Activated naive CD4-positive, alpha-beta T cell treated with anti-CD3 and anti-CD28 coated beads for 36 hours (primary cell): ENCODE measurements around the gene TUBB2B. TPM values are rescaled to one million over a fixed set of nuclear protein-coding genes. Genes with fewer than 3 reads are reported as not detected.

Experiments used
- CTCF ChIA-PET: fragments of 350-600 bp; sonication (Branson Sonifier 250); formaldehyde crosslinking; loops from one replicate; lab custom pipeline; 2021; ENCODE audit warnings: antibody characterized with exemption; lab: Charles Lee
- DNase-seq: peaks from one replicate; pipeline ENCODE4 v3.0.0-alpha.2; 2020
- H3K27ac Mint-ChIP-seq: one replicate; pipeline ENCODE4 v1.8.0; 2021; ENCODE audit warnings: mild to moderate bottlenecking, mixed read lengths
- H3K27me3 Mint-ChIP-seq: one replicate; pipeline ENCODE4 v1.8.0; 2021; ENCODE audit warnings: low read depth, mixed read lengths
- H3K36me3 Mint-ChIP-seq: one replicate; pipeline ENCODE4 v1.8.0; 2021; ENCODE audit warnings: low read depth, mixed read lengths
- H3K4me1 Mint-ChIP-seq: one replicate; pipeline ENCODE4 v1.8.0; 2021; ENCODE audit warnings: low read depth, mixed read lengths
- H3K4me3 Mint-ChIP-seq: one replicate; pipeline ENCODE4 v1.8.0; 2021; ENCODE audit warnings: mild to moderate bottlenecking, moderate library complexity, mixed read lengths
- H3K9me3 Mint-ChIP-seq: one replicate; pipeline ENCODE4 v1.8.0; 2021; ENCODE audit warnings: mixed read lengths
- intact Hi-C: fragments of 100-400 bp; cut with micrococcal nuclease; formaldehyde crosslinking; loops from one replicate; pipeline ENCODE4 v1.15.1; 2023
- total RNA-seq, 2 experiments: library from RNA; stranded (reverse); gene quantifications; one replicate each; pipeline ENCODE4 v1.2.3, GENCODE V29; 2021

Gene TUBB2B
- total RNA-seq, 2 experiments from 2014 or later, result 0.12 TPM; not detected in 1

- Mint-ChIP-seq H3K36me3 (peaks cover 27% of the 10 kb centered on the region), H3K4me3 (no peak overlapping the region), H3K27ac (no peak overlapping the region), H3K27me3 (no peaks in the 10 kb centered on the region), H3K9me3 (no peaks in the 10 kb centered on the region), H3K4me1 (peaks cover 41% of the 10 kb centered on the region)
- intact Hi-C loops, result no loop called here
- CTCF ChIA-PET, result interaction anchor here (1.3 to 1.8 kb wide), 2 partner anchors 14 kb away, joined by 3 to 8 read pairs; no protein-coding TSS in a partner anchor
- DNase-seq, result no peak
Measured at GRCh38 chr6:3266170-3266569, 38.7 kb upstream of the TUBB2B start.

GRCh38 chr6:3265671-3266070, 38.2 kb upstream of the TUBB2B start:
- Mint-ChIP-seq H3K36me3 (peaks cover 28% of the 10 kb centered on the region), H3K4me3 (no peak overlapping the region), H3K9me3 (no peaks in the 10 kb centered on the region), H3K27me3 (no peaks in the 10 kb centered on the region), H3K27ac (no peak overlapping the region), H3K4me1 (peaks cover 46% of the 10 kb centered on the region)
- intact Hi-C loops, result no loop called here
- CTCF ChIA-PET, result interaction anchor here (1.3 to 1.8 kb wide), 2 partner anchors 14 kb away, joined by 3 to 8 read pairs; no protein-coding TSS in a partner anchor
- no peak for DNase-seq

- Mint-ChIP-seq H3K4me1 (peaks cover 51% of the 10 kb centered on the region), H3K4me3 (no peak overlapping the region), H3K36me3 (peaks cover 26% of the 10 kb centered on the region), H3K9me3 (no peaks in the 10 kb centered on the region), H3K27ac (no peak overlapping the region), H3K27me3 (no peaks in the 10 kb centered on the region)
- DNase-seq, result no peak
- intact Hi-C loops, result no loop called here
- CTCF ChIA-PET, result interaction anchor here (0.6 to 1.8 kb wide), 3 partner anchors 12 to 545 kb away, joined by 3 to 8 read pairs (median 3); no protein-coding TSS in a partner anchor
Measured at GRCh38 chr6:3264356-3264755, 36.9 kb upstream of the TUBB2B start.

GRCh38 chr6:3263096-3263495, 35.6 kb upstream of the TUBB2B start:
- peaks cover 24% of the 10 kb centered on the region for H3K36me3 Mint-ChIP-seq
- no peaks in the 10 kb centered on the region for H3K27me3 Mint-ChIP-seq
- intact Hi-C loops, result no loop called here
- peaks cover 50% of the 10 kb centered on the region for H3K4me1 Mint-ChIP-seq
- H3K4me3 Mint-ChIP-seq, result no peak overlapping the region
- no peaks in the 10 kb centered on the region for H3K9me3 Mint-ChIP-seq
- DNase-seq, result no peak
- CTCF ChIA-PET, result interaction anchor here (1.5 to 5.1 kb wide), 2 partner anchors 12 to 17 kb away, joined by 4 to 40 read pairs; no protein-coding TSS in a partner anchor
- no peak overlapping the region for H3K27ac Mint-ChIP-seq

GRCh38 chr6:3261921-3262320, 34.5 kb upstream of the TUBB2B start:
- Mint-ChIP-seq H3K27ac (no peak overlapping the region), H3K36me3 (peaks cover 22% of the 10 kb centered on the region), H3K4me3 (no peak overlapping the region)

GRCh38 chr6:3261518-3261820, 34.0 kb upstream of the TUBB2B start:
- peak overlapping the region; percentile 26 for H3K4me3 Mint-ChIP-seq
- H3K27me3 Mint-ChIP-seq, result no peaks in the 10 kb centered on the region
- no peak for DNase-seq
- H3K27ac Mint-ChIP-seq, result no peak overlapping the region
- H3K4me1 Mint-ChIP-seq, result peaks cover 47% of the 10 kb centered on the region
- H3K9me3 Mint-ChIP-seq, result no peaks in the 10 kb centered on the region
- intact Hi-C loops, result no loop called here
- peaks cover 21% of the 10 kb centered on the region for H3K36me3 Mint-ChIP-seq
- CTCF ChIA-PET, result interaction anchor here (1.1 to 5.1 kb wide), 2 partner anchors 10 to 134 kb away, joined by 3 to 40 read pairs; no protein-coding TSS in a partner anchor

More at GRCh38 chr6:3261921-3262320, 34.5 kb upstream of the TUBB2B start:
- Mint-ChIP-seq H3K27me3 (no peaks in the 10 kb centered on the region), H3K4me1 (peaks cover 48% of the 10 kb centered on the region), H3K9me3 (no peaks in the 10 kb centered on the region)
- intact Hi-C loops, result no loop called here
- DNase-seq, result no peak
- CTCF ChIA-PET, result interaction anchor here (0.7 to 5.1 kb wide), 4 partner anchors 10 to 135 kb away, joined by 3 to 40 read pairs (median 4); no protein-coding TSS in a partner anchor

GRCh38 chr6:3260772-3261517, 33.5 kb upstream of the TUBB2B start:
- CTCF ChIA-PET, result interaction anchor here (0.7 to 5.1 kb wide), 3 partner anchors 9 to 140 kb away, joined by 3 to 40 read pairs (median 5); no protein-coding TSS in a partner anchor
- Mint-ChIP-seq H3K4me1 (peaks cover 44% of the 10 kb centered on the region), H3K9me3 (no peaks in the 10 kb centered on the region), H3K27me3 (no peaks in the 10 kb centered on the region), H3K36me3 (peaks cover 18% of the 10 kb centered on the region), H3K4me3 (peak overlapping the region; percentile 94), H3K27ac (peak overlapping the region; percentile 3)
- intact Hi-C loops, result no loop called here
- DNase-seq, result no peak

- Mint-ChIP-seq H3K9me3 (no peaks in the 10 kb centered on the region), H3K27me3 (no peaks in the 10 kb centered on the region), H3K4me1 (peaks cover 44% of the 10 kb centered on the region), H3K36me3 (peaks cover 18% of the 10 kb centered on the region), H3K4me3 (peak overlapping the region; percentile 94), H3K27ac (no peak overlapping the region)
- CTCF ChIA-PET, result interaction anchor here (0.5 to 5.1 kb wide), 6 partner anchors 9 to 159 kb away, joined by 3 to 40 read pairs (median 4); no protein-coding TSS in a partner anchor
- DNase-seq, result no peak
- intact Hi-C loops, result no loop called here
Measured at GRCh38 chr6:3260296-3260695, 32.8 kb upstream of the TUBB2B start.

- DNase-seq, result peak; percentile 49
- peak overlapping the region; percentile 87 for H3K27ac Mint-ChIP-seq
- no peaks in the 10 kb centered on the region for H3K9me3 Mint-ChIP-seq
- CTCF ChIA-PET, result interaction anchor here (0.6 to 5.1 kb wide), 7 partner anchors 8 to 158 kb away, joined by 3 to 40 read pairs (median 4); no protein-coding TSS in a partner anchor
- H3K27me3 Mint-ChIP-seq, result no peaks in the 10 kb centered on the region
- H3K4me3 Mint-ChIP-seq, result peak overlapping the region; percentile 94
- H3K4me1 Mint-ChIP-seq, result peaks cover 39% of the 10 kb centered on the region
- intact Hi-C loops, result loop anchor here (2.0 kb wide), 3 partner anchors 133 to 261 kb away; partner anchors contain the start of genes NQO2 and RIPK1
- peaks cover 15% of the 10 kb centered on the region for H3K36me3 Mint-ChIP-seq
Measured at GRCh38 chr6:3259491-3259958, 32.1 kb upstream of the TUBB2B start.

- Mint-ChIP-seq H3K9me3 (peaks cover 2% of the 10 kb centered on the region), H3K36me3 (peaks cover 15% of the 10 kb centered on the region), H3K4me3 (peak within 1 kb of the TSS; percentile 94), H3K4me1 (peaks cover 35% of the 10 kb centered on the region), H3K27ac (peak within 1 kb of the TSS; percentile 87), H3K27me3 (no peaks in the 10 kb centered on the region)
- DNase-seq, result peak; percentile 94
- CTCF ChIA-PET, result interaction anchor here (0.6 to 5.1 kb wide), 9 partner anchors 7 to 755 kb away, joined by 3 to 40 read pairs (median 4); no protein-coding TSS in a partner anchor
- intact Hi-C loops, result loop anchor here (1.0 to 2.0 kb wide), 7 partner anchors 50 to 494 kb away; partner anchors contain the start of genes BPHL, NQO2, RIPK1 and WRNIP1
Measured at GRCh38 chr6:3258720-3259490, 31.5 kb upstream of the TUBB2B start, which contains the start of gene PSMG4. TSS of gene PSMG4 (plus strand) at chr6:3258947. CDS start at chr6:3259023, 76 bp downstream.

GRCh38 chr6:3258201-3258600, 30.7 kb upstream of the TUBB2B start:
- no peak for DNase-seq
- CTCF ChIA-PET, result interaction anchor here (0.6 to 1.4 kb wide), 2 partner anchors 150 to 755 kb away, joined by 3 read pairs; no protein-coding TSS in a partner anchor
- Mint-ChIP-seq H3K4me3 (peak overlapping the region; percentile 66), H3K9me3 (peaks cover 2% of the 10 kb centered on the region), H3K36me3 (peaks cover 11% of the 10 kb centered on the region), H3K27me3 (no peaks in the 10 kb centered on the region), H3K27ac (no peak overlapping the region), H3K4me1 (peaks cover 29% of the 10 kb centered on the region)
- intact Hi-C loops, result loop anchor here (1.0 to 2.0 kb wide), 7 partner anchors 49 to 493 kb away; partner anchors contain the start of genes BPHL, NQO2, RIPK1 and WRNIP1
